BJ (cell line): ENCODE data around the gene CDKN2C. TPM values are rescaled to one million over a fixed set of nuclear protein-coding genes. Genes with fewer than 3 reads are reported as not detected.

Experiments
- CTCF ChIA-PET: fragments of 350-600 bp; formaldehyde crosslinking; extraction: SDS; loops from one replicate; lab custom pipeline; 2021; ENCODE audit warnings: antibody characterized with exemption, inconsistent platforms; lab: Yijun Ruan, JAX
- POLR2A ChIA-PET: fragments of 300-600 bp; sonication (Branson Sonifier 250); formaldehyde crosslinking; extraction: SDS; loops from one replicate; lab custom pipeline; 2021; ENCODE audit warnings: antibody characterized with exemption; lab: Charles Lee
- DNase-seq: peaks from one replicate; pipeline ENCODE4 v3.0.0-alpha.2; 2011; ENCODE audit warnings: low read depth
- H3K27me3 ChIP-seq: 2 replicates; pipeline ENCODE4 v1.6.0; 2011; ENCODE audit warnings: low read length; ENCODE audit not compliant: control insufficient read depth, insufficient read depth
- H3K36me3 ChIP-seq: 2 replicates; pipeline ENCODE4 v1.5.1; 2011; ENCODE audit warnings: low read length; ENCODE audit not compliant: control insufficient read depth, insufficient read depth
- H3K4me3 ChIP-seq: 2 replicates; pipeline ENCODE4 v1.5.1; 2011; ENCODE audit warnings: low read depth, mild to moderate bottlenecking, control low read depth, low read length
- CTCF ChIP-seq: IDR thresholded peaks from 2 replicates; pipeline ENCODE4 v1.5.1; 2011; ENCODE audit warnings: low read depth, mild to moderate bottlenecking, control low read depth, inconsistent platforms, low read length, moderate library complexity; ENCODE audit not compliant: insufficient read depth
- polyA plus RNA-seq: library from polyadenylated mRNA; depleted of rRNA; stranded (reverse); fragments of >200 nt; gene quantifications from 2 replicates; pipeline ENCODE4 v1.2.3, GENCODE V29; 2011

The CDKN2C gene
- polyA plus RNA-seq, 1 experiment: 21.3 TPM

GRCh38 chr1:50970931-50971582 is 1.0 kb downstream of the CDKN2C start:
- TF ChIP-seq CTCF: no peak
- CTCF ChIA-PET: interaction anchor here (0.6 to 1.9 kb wide), 4 partner anchors 41 to 326 kb away, joined by 3 to 11 read pairs (median 3); no protein-coding TSS in a partner anchor
- POLR2A ChIA-PET: no interaction called here
- no peaks in the 10 kb centered on the region for H3K27me3 ChIP-seq
- peaks cover 3% of the 10 kb centered on the region; the same call in 1 of the 2 replicates for H3K36me3 ChIP-seq
- DNase-seq: no peak
- H3K4me3 ChIP-seq: peak overlapping the region; percentile 53

- POLR2A ChIA-PET: no interaction called here
- CTCF ChIA-PET: interaction anchor here (0.7 to 0.8 kb wide), 2 partner anchors 217 to 559 kb away, joined by 3 read pairs; no protein-coding TSS in a partner anchor
These were observed 1.8 kb downstream of the CDKN2C start for GRCh38 chr1:50971748-50972305.

DNA sequence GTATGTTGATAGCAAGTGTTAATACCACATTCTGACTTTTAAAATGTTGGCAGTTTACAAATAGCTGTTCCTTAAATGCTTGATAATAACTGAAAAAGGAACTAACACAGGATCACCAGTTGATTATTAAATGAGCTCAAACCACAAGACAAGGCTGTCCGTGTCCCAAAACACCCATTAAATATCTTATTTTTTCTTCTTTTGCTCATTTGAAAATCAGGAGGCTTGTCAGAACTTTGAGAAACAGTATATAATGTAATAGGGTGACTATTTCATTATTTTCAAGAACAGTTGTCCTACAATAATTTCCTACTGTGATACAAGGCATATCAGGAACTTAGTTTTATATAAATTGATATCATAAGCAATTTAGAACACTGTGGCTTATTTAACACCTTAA is 2.7 kb downstream of the CDKN2C start:
- Histone ChIP-seq H3K4me3 (peak overlapping the region; percentile 20), H3K27me3 (no peaks in the 10 kb centered on the region), H3K36me3 (peaks cover 3% of the 10 kb centered on the region; the same call in 1 of the 2 replicates)
- DNase-seq: no peak
- ChIA-PET POLR2A (no interaction called here), CTCF (interaction anchor here (1.8 kb wide), 1 partner anchor 12 kb away, joined by 6 read pairs; the partner anchor contains the start of gene FAF1)
- TF ChIP-seq CTCF: no peak

More at GRCh38 chr1:50971748-50972305, 1.8 kb downstream of the CDKN2C start:
- DNase-seq: no peak
- Histone ChIP-seq H3K27me3 (no peaks in the 10 kb centered on the region), H3K36me3 (peaks cover 3% of the 10 kb centered on the region; the same call in 1 of the 2 replicates), H3K4me3 (peak overlapping the region; percentile 53)
- no peak for TF ChIP-seq CTCF

GRCh38 chr1:50973255-50973654 is 3.2 kb downstream of the CDKN2C start:
- CTCF ChIA-PET: interaction anchor here (1.8 kb wide), 1 partner anchor 13 kb away, joined by 6 read pairs; the partner anchor contains the start of gene FAF1

More at GRCh38 chr1:50973255-50973654, 3.2 kb downstream of the CDKN2C start:
- no peak for TF ChIP-seq CTCF
- H3K36me3 ChIP-seq: peaks cover 3% of the 10 kb centered on the region; the same call in 1 of the 2 replicates
- H3K27me3 ChIP-seq: no peaks in the 10 kb centered on the region
- POLR2A ChIA-PET: no interaction called here
- no peak for DNase-seq
- no peak overlapping the region; the same call in 1 of the 2 replicates for H3K4me3 ChIP-seq
